ENCODE results near the gene IFRD1.

GRCh38 chr7:112450807-112451761, 824 bp downstream of the IFRD1 start:
- TF ChIP-seq, protein P1, sequence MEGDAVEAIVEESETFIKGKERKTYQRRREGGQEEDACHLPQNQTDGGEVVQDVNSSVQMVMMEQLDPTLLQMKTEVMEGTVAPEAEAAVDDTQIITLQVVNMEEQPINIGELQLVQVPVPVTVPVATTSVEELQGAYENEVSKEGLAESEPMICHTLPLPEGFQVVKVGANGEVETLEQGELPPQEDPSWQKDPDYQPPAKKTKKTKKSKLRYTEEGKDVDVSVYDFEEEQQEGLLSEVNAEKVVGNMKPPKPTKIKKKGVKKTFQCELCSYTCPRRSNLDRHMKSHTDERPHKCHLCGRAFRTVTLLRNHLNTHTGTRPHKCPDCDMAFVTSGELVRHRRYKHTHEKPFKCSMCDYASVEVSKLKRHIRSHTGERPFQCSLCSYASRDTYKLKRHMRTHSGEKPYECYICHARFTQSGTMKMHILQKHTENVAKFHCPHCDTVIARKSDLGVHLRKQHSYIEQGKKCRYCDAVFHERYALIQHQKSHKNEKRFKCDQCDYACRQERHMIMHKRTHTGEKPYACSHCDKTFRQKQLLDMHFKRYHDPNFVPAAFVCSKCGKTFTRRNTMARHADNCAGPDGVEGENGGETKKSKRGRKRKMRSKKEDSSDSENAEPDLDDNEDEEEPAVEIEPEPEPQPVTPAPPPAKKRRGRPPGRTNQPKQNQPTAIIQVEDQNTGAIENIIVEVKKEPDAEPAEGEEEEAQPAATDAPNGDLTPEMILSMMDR (IDR thresholded peaks at IDR 0.05) = no peak
- TF ChIP-seq POLR2A (IDR thresholded peaks at IDR 0.05) = peak; percentile 47

Measured in right lobe of liver (tissue), 4 donors.